Activated naive CD4-positive, alpha-beta T cell treated with anti-CD3 and anti-CD28 coated beads for 36 hours (primary cell): Measurements from ENCODE around the gene MGA. TPM values are rescaled to one million over a fixed set of nuclear protein-coding genes. Genes with fewer than 3 reads are reported as not detected.

Experiments used
- CTCF ChIA-PET: fragments of 350-600 bp; sonication (Branson Sonifier 250); formaldehyde crosslinking; loops from one replicate; lab custom pipeline; 2021; ENCODE audit warnings: antibody characterized with exemption; lab: Charles Lee
- DNase-seq: peaks from one replicate; pipeline ENCODE4 v3.0.0-alpha.2; 2020
- H3K27ac Mint-ChIP-seq: one replicate; pipeline ENCODE4 v1.8.0; 2021; ENCODE audit warnings: mild to moderate bottlenecking, mixed read lengths
- H3K27me3 Mint-ChIP-seq: one replicate; pipeline ENCODE4 v1.8.0; 2021; ENCODE audit warnings: low read depth, mixed read lengths
- H3K36me3 Mint-ChIP-seq: one replicate; pipeline ENCODE4 v1.8.0; 2021; ENCODE audit warnings: low read depth, mixed read lengths
- H3K4me1 Mint-ChIP-seq: one replicate; pipeline ENCODE4 v1.8.0; 2021; ENCODE audit warnings: low read depth, mixed read lengths
- H3K4me3 Mint-ChIP-seq: one replicate; pipeline ENCODE4 v1.8.0; 2021; ENCODE audit warnings: mild to moderate bottlenecking, moderate library complexity, mixed read lengths
- H3K9me3 Mint-ChIP-seq: one replicate; pipeline ENCODE4 v1.8.0; 2021; ENCODE audit warnings: mixed read lengths
- intact Hi-C: fragments of 100-400 bp; cut with micrococcal nuclease; formaldehyde crosslinking; loops from one replicate; pipeline ENCODE4 v1.15.1; 2023
- total RNA-seq, 2 experiments: library from RNA; stranded (reverse); gene quantifications; one replicate each; pipeline ENCODE4 v1.2.3, GENCODE V29; 2021

MGA gene
- total RNA-seq: 10 to 100 TPM; 27.4 to 28.3 TPM

DNA sequence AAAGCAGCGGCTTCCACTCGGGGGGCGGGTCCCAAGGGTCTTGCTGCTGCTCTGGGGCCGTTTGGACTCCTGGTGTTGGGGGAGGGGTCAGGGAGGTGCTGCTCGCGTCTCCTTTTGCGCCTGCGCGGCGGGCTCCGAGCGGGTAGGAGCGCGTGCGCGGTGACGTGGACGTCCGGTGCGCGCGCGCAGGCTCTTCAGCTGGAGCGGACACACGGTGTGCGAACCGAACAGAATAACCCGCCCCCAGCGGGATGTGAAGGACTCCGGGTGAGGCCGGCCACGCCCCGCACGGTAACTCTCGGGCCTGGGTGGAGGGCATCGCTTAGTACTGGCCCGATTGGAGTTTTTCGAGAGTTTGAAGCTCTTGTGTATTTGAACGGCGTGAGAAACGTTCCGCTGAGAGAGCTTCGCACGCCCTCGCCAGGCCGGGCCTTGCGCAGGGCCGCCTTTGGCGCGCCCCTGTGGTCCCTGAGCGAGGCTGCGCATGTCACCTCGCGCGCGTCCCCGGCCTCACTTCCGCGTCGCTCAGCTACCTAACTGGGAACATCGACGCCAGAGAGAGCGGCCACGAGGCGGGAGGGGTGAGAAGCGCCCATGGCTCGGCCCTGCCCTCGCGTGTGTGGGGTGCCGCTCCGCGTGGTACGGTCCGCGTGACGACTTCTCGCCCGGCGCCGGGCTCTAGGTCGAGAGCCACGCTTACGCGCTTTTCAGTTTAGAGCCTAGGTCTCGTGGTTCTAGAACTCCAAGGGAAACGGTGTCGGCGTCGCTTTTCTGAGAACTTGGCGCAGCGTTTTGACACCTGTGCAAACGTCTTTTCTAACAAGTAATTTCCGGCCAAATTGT lies at the start of gene MGA:
Gene MGA, plus strand, starts transcription at position 171 of the 843 bp plus-strand sequence.
- CTCF ChIA-PET: interaction anchor here (1.0 to 1.1 kb wide), 3 partner anchors 16 to 113 kb away, joined by 3 read pairs; no protein-coding TSS in a partner anchor
- DNase-seq: peak; percentile 84
- peaks cover 2% of the 10 kb centered on the region for H3K27me3 Mint-ChIP-seq
- intact Hi-C loops: loop anchor here (1.0 to 2.0 kb wide), 8 partner anchors 31 to 312 kb away; partner anchors contain the start of genes EHD4 and MAPKBP1
- H3K36me3 Mint-ChIP-seq: peaks cover 8% of the 10 kb centered on the region
- H3K4me3 Mint-ChIP-seq: peak within 1 kb of the TSS; percentile 95
- no peaks in the 10 kb centered on the region for H3K9me3 Mint-ChIP-seq
- peak within 1 kb of the TSS; percentile 81 for H3K27ac Mint-ChIP-seq
- H3K4me1 Mint-ChIP-seq: peaks cover 32% of the 10 kb centered on the region

DNA sequence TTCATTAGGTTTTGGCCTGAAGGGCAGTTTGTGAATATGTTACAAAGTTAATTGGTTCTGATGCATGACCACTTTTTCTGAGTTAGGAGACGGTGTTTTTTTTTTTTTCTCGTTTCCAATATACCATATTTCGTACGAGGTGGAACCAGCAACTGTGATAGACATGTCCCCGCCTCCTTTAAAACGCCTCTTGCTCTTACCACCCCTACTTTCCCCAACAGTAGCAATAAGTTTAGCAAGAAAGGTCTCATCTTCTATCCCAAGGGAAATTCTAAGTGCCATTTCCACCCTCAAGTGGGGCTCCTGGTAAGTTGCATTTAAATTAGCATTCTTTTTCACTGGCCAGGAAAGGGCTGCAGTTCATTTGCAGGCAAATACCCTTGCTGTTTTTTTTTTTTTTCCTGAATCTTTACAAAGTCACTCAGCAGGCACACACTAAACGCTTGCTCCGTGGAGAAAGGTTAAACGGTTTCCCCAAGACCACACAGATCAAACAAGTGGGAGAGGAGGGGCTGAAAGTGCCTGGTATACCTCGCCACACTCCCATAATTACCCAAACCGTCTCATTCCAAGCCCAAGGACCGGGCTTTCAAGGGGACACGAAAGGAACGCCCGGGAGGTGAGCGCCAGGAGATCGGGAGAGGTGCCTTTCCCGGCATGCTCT lies 39.5 kb upstream of the MGA start:
- CTCF ChIA-PET: interaction anchor here (0.7 kb wide), 1 partner anchor 20 kb away, joined by 3 read pairs; no protein-coding TSS in a partner anchor
- Mint-ChIP-seq H3K4me1 (peaks cover 9% of the 10 kb centered on the region), H3K9me3 (peaks cover 3% of the 10 kb centered on the region), H3K27ac (no peak overlapping the region), H3K27me3 (no peaks in the 10 kb centered on the region), H3K4me3 (peak overlapping the region; percentile 73), H3K36me3 (no peaks in the 10 kb centered on the region)
- intact Hi-C loops: loop anchor here (1.0 to 5.0 kb wide), 3 partner anchors 40 to 390 kb away; partner anchors contain the start of genes CHP1, EXD1, MGA and TYRO3
- DNase-seq: no peak

DNA sequence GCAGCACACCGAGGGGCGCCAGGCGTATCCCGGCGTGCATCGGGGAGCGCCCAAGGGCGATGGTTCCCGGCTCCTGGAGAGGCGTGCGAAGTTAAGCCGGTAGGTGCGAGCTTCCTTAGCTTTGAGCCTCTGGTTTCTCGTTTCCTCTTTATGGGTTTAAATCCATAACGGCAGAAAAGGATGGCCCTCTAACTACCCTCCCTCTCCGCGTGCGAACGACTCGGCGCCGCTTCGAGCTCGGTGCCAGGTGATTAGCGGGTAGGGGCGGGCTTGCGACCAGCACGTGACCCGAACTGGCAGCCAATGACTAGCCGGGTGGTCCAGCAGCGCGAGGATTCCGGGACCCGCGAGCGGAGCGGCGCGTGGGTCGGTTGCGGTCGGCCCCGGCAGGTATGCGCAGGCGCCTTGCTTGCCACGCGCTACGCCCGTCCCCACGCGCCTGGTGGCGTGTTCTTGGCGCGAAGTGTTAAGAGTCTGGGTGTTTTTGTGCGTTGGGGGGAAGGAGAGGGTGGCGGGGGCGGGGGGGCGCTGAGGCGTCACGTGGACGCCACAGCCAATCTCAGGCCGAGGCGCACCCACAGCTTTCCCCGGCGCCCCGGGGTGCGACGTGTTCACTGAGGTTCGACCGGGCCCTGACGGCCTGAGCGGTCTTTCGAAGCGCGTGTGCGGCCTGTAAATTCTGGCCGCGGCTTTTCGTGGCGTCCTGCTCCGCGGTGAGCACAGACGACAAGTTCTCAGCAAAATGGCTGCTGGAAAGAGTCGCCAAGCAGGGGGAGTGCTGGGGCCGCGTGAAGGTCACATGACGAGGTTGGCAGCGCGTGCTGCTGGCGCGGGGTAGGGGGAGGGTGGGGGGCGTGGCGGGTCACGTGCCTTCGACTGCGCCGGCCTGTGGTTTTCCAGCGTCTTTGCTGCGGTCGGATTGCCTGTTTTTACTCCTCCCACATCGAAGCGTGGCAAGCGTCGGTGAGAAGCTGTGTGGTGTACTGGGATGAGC lies 38.7 kb upstream of the MGA start:
- intact Hi-C loops: loop anchor here (1.0 to 5.0 kb wide), 3 partner anchors 39 to 391 kb away; partner anchors contain the start of genes CHP1, EXD1, MGA and TYRO3
- H3K27me3 Mint-ChIP-seq: no peaks in the 10 kb centered on the region
- CTCF ChIA-PET: interaction anchor here (0.7 kb wide), 1 partner anchor 20 kb away, joined by 3 read pairs; no protein-coding TSS in a partner anchor
- peak; percentile 84 for DNase-seq
- no peak overlapping the region for H3K27ac Mint-ChIP-seq
- H3K4me1 Mint-ChIP-seq: peaks cover 9% of the 10 kb centered on the region
- no peaks in the 10 kb centered on the region for H3K36me3 Mint-ChIP-seq
- H3K4me3 Mint-ChIP-seq: peak overlapping the region; percentile 73
- peaks cover 3% of the 10 kb centered on the region for H3K9me3 Mint-ChIP-seq

DNA sequence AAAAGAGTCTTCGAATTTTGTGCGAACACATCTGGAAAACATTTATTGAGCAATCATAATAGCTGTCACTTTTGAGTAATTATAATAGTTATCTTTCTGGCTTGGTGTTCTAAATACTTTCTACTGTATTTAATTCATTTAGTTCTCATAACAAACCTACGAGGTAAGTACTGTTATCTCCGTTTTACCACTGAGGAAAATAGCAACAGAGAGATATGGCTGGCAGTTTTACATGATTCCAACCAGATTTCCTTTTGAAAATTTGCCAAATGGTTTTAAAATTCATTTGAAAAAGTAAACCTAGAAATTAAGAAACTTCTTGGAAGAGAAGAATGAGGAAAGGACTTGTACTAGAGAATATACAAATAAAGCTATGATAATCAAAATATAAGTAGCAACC lies 37.3 kb upstream of the MGA start:
- no peak for DNase-seq
- Mint-ChIP-seq H3K36me3 (no peaks in the 10 kb centered on the region), H3K4me3 (no peak overlapping the region), H3K27ac (no peak overlapping the region), H3K9me3 (peaks cover 3% of the 10 kb centered on the region), H3K27me3 (no peaks in the 10 kb centered on the region), H3K4me1 (peaks cover 9% of the 10 kb centered on the region)
- CTCF ChIA-PET: interaction anchor here (0.6 kb wide), 1 partner anchor 157 kb away, joined by 3 read pairs; no protein-coding TSS in a partner anchor
- intact Hi-C loops: loop anchor here (5.0 kb wide), 1 partner anchor 66 kb away; the partner anchor contains the start of gene TYRO3

DNA sequence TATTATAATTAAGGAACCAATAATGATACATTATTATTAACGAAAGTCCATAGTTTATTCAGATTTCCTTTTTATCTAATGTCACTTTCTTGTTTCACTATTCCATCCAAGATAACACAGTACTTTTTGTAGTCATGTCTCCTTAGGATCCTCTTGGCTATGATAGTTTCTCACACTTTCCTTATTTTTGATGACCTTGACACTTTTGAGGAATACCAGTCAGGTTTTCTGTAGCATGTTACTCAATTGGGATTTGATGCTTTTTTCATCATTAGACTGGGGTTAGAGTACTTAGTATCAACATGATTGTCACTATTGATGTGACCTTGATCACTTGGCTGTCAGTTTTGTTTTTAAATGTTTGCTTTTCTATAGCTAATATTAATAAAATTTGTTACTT lies 33.0 kb upstream of the MGA start:
- H3K4me1 Mint-ChIP-seq: peaks cover 3% of the 10 kb centered on the region
- no peaks in the 10 kb centered on the region for H3K9me3 Mint-ChIP-seq
- H3K27ac Mint-ChIP-seq: no peak overlapping the region
- H3K4me3 Mint-ChIP-seq: no peak overlapping the region
- H3K27me3 Mint-ChIP-seq: no peaks in the 10 kb centered on the region
- DNase-seq: no peak
- CTCF ChIA-PET: interaction anchor here (1.0 kb wide), 1 partner anchor 24 kb away, joined by 3 read pairs; no protein-coding TSS in a partner anchor
- intact Hi-C loops: no loop called here
- H3K36me3 Mint-ChIP-seq: no peaks in the 10 kb centered on the region

DNA sequence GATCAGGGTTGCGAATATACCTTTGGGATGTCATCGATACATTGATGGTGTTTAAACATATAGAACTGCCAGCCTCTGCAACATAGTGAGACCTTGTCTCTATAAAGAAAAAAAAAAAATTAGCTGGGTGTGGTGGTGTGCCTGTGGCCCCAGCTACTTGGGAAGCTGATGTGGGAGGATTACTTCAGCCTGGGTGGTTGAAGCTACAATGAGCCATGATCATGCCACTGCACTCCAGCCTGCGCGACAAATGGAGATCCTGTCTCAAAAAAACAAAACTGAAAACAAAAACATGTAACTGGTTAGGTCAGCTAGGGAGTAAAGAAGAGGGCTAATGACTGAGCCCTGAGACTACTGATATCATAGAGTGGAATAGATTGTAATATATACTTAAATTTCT lies 30.7 kb upstream of the MGA start:
- Mint-ChIP-seq H3K4me1 (peaks cover 5% of the 10 kb centered on the region), H3K27ac (no peak overlapping the region), H3K9me3 (no peaks in the 10 kb centered on the region), H3K4me3 (no peak overlapping the region), H3K27me3 (no peaks in the 10 kb centered on the region), H3K36me3 (no peaks in the 10 kb centered on the region)
- no peak for DNase-seq
- intact Hi-C loops: no loop called here
- CTCF ChIA-PET: interaction anchor here (0.6 kb wide), 1 partner anchor 81 kb away, joined by 3 read pairs; no protein-coding TSS in a partner anchor

DNA sequence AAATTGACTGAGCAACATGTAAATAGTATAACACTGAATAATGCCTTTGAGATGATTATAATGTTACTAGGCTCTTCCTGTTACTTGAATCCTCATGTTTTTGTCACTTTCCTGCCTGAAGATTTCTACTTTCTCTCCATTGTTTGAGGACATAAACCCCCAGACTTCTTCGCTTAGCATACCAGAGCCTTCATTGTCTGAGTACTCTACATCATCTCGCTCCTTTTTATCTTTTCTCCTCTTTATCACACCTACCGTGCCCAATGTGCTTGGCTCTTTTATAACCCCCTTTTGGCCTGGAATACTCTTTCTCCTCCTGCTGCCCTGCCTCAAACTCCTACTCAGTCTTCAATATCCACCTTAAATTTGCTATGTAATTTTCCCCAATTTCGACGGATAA lies 30.3 kb upstream of the MGA start:
- Mint-ChIP-seq H3K27ac (no peak overlapping the region), H3K27me3 (no peaks in the 10 kb centered on the region), H3K4me1 (peaks cover 6% of the 10 kb centered on the region), H3K4me3 (no peak overlapping the region), H3K36me3 (no peaks in the 10 kb centered on the region), H3K9me3 (no peaks in the 10 kb centered on the region)
- no peak for DNase-seq
- intact Hi-C loops: no loop called here
- CTCF ChIA-PET: interaction anchor here (0.6 kb wide), 1 partner anchor 81 kb away, joined by 3 read pairs; no protein-coding TSS in a partner anchor

DNA sequence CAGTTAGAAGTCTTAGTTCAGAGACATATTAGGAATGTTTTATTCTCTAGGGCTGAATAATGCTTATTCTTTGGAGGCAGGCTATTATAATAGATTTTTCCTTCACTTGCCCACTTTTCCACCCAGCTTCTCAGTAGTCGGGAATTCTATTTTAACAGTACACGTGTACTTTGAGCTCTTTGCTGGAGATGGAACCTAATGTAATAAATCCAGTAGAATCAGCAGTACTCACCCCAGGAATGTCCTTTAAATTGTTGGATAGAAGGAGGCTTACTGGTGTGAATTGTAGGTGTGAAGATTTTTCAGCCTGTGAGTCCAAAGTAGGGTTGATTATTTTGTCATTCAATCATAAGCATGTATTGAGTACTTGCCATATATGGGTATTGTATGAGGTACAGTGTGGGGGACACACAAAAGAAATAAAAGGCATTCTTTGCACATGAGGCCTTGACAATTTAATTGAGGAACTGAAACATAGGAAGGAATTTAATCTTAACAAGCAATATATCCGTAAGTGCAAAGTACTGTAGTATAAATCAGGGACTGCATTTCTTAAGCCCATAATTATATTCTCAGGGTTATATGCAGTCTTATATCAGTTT lies 29.5 kb upstream of the MGA start:
- H3K36me3 Mint-ChIP-seq: no peaks in the 10 kb centered on the region
- no peaks in the 10 kb centered on the region for H3K9me3 Mint-ChIP-seq
- CTCF ChIA-PET: no interaction called here
- no peak for DNase-seq
- H3K27me3 Mint-ChIP-seq: no peaks in the 10 kb centered on the region
- no peak overlapping the region for H3K4me3 Mint-ChIP-seq
- peaks cover 6% of the 10 kb centered on the region for H3K4me1 Mint-ChIP-seq
- H3K27ac Mint-ChIP-seq: no peak overlapping the region
- intact Hi-C loops: no loop called here

DNA sequence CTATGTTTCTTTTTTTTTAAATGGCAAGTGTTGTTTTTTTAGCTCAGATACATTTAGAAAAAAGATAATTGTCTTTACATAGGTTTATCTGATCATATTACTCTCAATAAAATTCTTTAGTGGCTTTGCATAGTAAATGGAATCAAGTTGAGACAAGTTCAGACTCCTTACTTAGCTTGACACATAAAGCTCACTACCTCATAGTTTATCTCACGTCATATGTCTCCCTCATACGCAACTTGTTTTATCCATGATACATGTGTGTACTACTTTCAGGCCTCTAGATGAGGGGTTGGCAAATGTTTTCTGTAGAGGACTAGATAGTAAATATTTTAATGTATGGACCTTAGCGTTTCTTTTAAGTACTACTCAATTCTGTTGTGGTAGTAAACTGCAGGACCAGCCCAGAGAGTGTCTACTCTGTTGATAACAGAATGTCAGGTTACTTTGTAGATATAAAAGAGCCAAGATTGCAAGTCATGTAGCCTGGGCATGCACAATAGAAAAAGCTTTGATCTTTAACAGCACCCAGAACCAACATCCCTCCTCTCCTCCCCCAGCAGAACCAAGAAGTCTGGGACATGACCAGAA lies 28.2 kb upstream of the MGA start:
- H3K27me3 Mint-ChIP-seq: no peaks in the 10 kb centered on the region
- DNase-seq: no peak
- CTCF ChIA-PET: no interaction called here
- no peaks in the 10 kb centered on the region for H3K36me3 Mint-ChIP-seq
- H3K27ac Mint-ChIP-seq: no peak overlapping the region
- H3K4me1 Mint-ChIP-seq: peaks cover 6% of the 10 kb centered on the region
- H3K9me3 Mint-ChIP-seq: no peaks in the 10 kb centered on the region
- H3K4me3 Mint-ChIP-seq: no peak overlapping the region
- intact Hi-C loops: no loop called here

DNA sequence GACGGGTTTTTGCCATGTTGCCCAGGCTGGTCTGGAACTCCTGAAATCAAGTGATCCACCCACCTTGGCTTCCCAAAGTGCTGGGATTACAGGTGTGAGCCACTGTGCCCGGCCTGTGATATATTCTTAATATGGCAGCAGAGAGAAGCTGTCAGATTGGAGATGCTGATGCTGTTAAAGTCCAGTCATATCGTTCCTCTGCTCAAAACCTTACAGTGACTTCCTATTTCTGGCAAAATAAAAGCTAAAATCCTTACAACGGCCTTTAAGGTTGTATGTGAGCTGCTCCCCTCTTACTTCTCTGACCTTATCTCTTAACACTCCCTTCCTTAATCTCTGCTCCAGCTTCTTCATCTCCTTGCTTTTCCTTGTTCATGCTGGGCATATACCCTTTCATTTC lies 26.6 kb upstream of the MGA start:
- no peaks in the 10 kb centered on the region for H3K9me3 Mint-ChIP-seq
- no peaks in the 10 kb centered on the region for H3K36me3 Mint-ChIP-seq
- no peaks in the 10 kb centered on the region for H3K27me3 Mint-ChIP-seq
- H3K4me1 Mint-ChIP-seq: peaks cover 6% of the 10 kb centered on the region
- intact Hi-C loops: no loop called here
- CTCF ChIA-PET: no interaction called here
- H3K27ac Mint-ChIP-seq: no peak overlapping the region
- no peak for DNase-seq
- H3K4me3 Mint-ChIP-seq: no peak overlapping the region

DNA sequence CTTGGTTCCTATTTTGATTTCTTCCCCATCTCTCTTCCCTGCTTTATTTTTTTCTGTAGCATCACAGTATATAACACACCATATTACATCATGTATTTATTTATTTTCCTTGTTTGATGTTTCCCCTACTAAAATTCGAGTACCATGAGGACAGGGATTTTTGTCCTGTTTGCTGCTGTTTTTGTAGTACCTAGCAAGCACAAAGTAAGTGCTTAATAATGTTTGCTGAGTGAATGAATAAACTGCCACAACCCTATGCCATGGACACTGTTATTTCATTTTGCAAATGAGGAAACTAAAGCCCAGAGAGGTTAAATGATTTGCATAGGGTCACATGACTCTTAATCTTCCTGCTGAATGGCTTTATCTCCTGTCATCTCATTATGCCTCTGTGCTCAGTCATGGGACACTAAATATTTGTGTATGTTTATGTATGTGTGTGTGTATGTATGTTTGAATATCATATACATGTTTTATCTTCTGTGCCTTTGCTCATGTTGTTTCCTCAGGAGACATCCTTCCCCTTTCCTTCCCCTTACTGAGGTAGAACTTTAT lies 26.1 kb upstream of the MGA start:
- Mint-ChIP-seq H3K27me3 (no peaks in the 10 kb centered on the region), H3K27ac (no peak overlapping the region), H3K9me3 (no peaks in the 10 kb centered on the region), H3K4me3 (no peak overlapping the region), H3K4me1 (peaks cover 5% of the 10 kb centered on the region), H3K36me3 (no peaks in the 10 kb centered on the region)
- CTCF ChIA-PET: no interaction called here
- intact Hi-C loops: no loop called here
- no peak for DNase-seq
